ENCODE measurements around the gene SC5D.
A peak's percentile ranks its signal among the peaks of the same experiment; 100 is the strongest.

Gene SC5D

GRCh38 chr11:121328967-121329679 is 36.6 kb downstream of the SC5D start:
- DNase-seq (ENCODE audit: low read depth in 2 of 2), result no peak

GRCh38 chr11:121329781-121330395 is 37.3 kb downstream of the SC5D start:
- DNase-seq (ENCODE audit: low read depth in 2 of 2), result no peak

- DNase-seq (ENCODE audit: low read depth in 2 of 2), result no peak
These were observed 38.3 kb downstream of the SC5D start for GRCh38 chr11:121330614-121331435.

GRCh38 chr11:121334973-121335710 is 42.6 kb downstream of the SC5D start:
- DNase-seq (ENCODE audit: low read depth in 2 of 2), result no peak

- no peak for DNase-seq (ENCODE audit: low read depth in 2 of 2)
These were observed 43.8 kb downstream of the SC5D start for GRCh38 chr11:121336279-121336937.

GRCh38 chr11:121337078-121337477 is 44.5 kb downstream of the SC5D start:
- DNase-seq (ENCODE audit: low read depth in 2 of 2), result no peak

- DNase-seq (ENCODE audit: low read depth in 2 of 2), result no peak
These were observed 45.2 kb downstream of the SC5D start for GRCh38 chr11:121337740-121338272.

- DNase-seq (ENCODE audit: low read depth in 2 of 2), result no peak
These were observed 46.0 kb downstream of the SC5D start for GRCh38 chr11:121338536-121338935.

- no peak for DNase-seq (ENCODE audit: low read depth in 2 of 2)
These were observed 47.5 kb downstream of the SC5D start for GRCh38 chr11:121340032-121340580.

GRCh38 chr11:121341609-121342008 is 49.0 kb downstream of the SC5D start:
- DNase-seq (ENCODE audit: low read depth in 2 of 2), result peak in 1 of 2 experiments; percentile 11

- DNase-seq (ENCODE audit: low read depth in 2 of 2), result no peak
These were observed 52.3 kb downstream of the SC5D start for GRCh38 chr11:121344824-121345223.

- no peak for DNase-seq (ENCODE audit: low read depth in 2 of 2)
These were observed 54.5 kb downstream of the SC5D start for GRCh38 chr11:121347094-121347493.

- DNase-seq (ENCODE audit: low read depth in 2 of 2), result no peak
These were observed 55.2 kb downstream of the SC5D start for GRCh38 chr11:121347813-121348212.

- no peak for DNase-seq (ENCODE audit: low read depth in 2 of 2)
These were observed 55.8 kb downstream of the SC5D start for GRCh38 chr11:121348220-121348875.

- DNase-seq (ENCODE audit: low read depth in 2 of 2), result no peak
These were observed 57.2 kb downstream of the SC5D start for GRCh38 chr11:121349790-121350189.

GRCh38 chr11:121350314-121351082 is 57.9 kb downstream of the SC5D start:
- no peak for DNase-seq (ENCODE audit: low read depth in 2 of 2)

- DNase-seq (ENCODE audit: low read depth in 2 of 2), result no peak
These were observed 58.6 kb downstream of the SC5D start for GRCh38 chr11:121351083-121351630.

- DNase-seq (ENCODE audit: low read depth in 2 of 2), result no peak
These were observed 59.8 kb downstream of the SC5D start for GRCh38 chr11:121352251-121352891.

- DNase-seq (ENCODE audit: low read depth in 2 of 2), result no peak
These were observed 61.6 kb downstream of the SC5D start for GRCh38 chr11:121354192-121354591.
